ENCODE data around the gene EYS.

EYS gene

DNA sequence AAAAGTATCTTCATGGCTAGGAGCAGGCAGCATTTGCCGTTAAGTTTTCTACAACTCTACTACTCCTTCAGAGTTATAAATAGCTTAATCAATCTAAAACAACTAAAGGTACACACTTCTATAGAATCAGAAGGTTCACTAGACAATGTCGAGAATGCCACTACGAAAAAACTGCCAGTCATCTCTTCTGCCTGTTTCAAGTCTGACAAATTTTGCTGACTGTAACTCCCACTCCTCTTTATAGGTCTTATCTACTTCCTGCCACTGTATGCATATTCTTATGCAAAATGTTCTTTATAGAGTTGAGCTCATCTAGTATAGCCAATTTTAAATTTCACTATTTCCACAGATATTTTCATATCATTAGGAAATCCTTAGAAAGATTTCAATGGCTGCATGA, 160.1 kb downstream of the EYS start:
- H3K36me3 ChIP-seq (ENCODE audit: insufficient read depth), result no peaks in the 10 kb centered on the region
- H3K4me3 ChIP-seq (IDR thresholded peaks at IDR 0.05; ENCODE audit: insufficient read depth, low read depth, low read length), result no peak overlapping the region
- no peaks in the 10 kb centered on the region for H3K27me3 ChIP-seq (ENCODE audit: insufficient read depth, low read depth)
- no peaks in the 10 kb centered on the region for H4K20me1 ChIP-seq (ENCODE audit: insufficient read depth)
- no peaks in the 10 kb centered on the region for H3K79me2 ChIP-seq (ENCODE audit: insufficient read depth, low read depth)
- no peaks in the 10 kb centered on the region for H3K4me1 ChIP-seq (ENCODE audit: low read depth, poor library complexity, severe bottlenecking)
- TF ChIP-seq, protein P1, sequence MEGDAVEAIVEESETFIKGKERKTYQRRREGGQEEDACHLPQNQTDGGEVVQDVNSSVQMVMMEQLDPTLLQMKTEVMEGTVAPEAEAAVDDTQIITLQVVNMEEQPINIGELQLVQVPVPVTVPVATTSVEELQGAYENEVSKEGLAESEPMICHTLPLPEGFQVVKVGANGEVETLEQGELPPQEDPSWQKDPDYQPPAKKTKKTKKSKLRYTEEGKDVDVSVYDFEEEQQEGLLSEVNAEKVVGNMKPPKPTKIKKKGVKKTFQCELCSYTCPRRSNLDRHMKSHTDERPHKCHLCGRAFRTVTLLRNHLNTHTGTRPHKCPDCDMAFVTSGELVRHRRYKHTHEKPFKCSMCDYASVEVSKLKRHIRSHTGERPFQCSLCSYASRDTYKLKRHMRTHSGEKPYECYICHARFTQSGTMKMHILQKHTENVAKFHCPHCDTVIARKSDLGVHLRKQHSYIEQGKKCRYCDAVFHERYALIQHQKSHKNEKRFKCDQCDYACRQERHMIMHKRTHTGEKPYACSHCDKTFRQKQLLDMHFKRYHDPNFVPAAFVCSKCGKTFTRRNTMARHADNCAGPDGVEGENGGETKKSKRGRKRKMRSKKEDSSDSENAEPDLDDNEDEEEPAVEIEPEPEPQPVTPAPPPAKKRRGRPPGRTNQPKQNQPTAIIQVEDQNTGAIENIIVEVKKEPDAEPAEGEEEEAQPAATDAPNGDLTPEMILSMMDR (conservative IDR thresholded peaks at IDR 0.05; ENCODE audit: low read depth, low read length), result no peak
- H3K27ac ChIP-seq, result no peak overlapping the region
- H3K9ac ChIP-seq, result no peak overlapping the region
- H2AFZ ChIP-seq (ENCODE audit: low read depth), result no peak overlapping the region
- no peak overlapping the region for H3K4me2 ChIP-seq

DNA sequence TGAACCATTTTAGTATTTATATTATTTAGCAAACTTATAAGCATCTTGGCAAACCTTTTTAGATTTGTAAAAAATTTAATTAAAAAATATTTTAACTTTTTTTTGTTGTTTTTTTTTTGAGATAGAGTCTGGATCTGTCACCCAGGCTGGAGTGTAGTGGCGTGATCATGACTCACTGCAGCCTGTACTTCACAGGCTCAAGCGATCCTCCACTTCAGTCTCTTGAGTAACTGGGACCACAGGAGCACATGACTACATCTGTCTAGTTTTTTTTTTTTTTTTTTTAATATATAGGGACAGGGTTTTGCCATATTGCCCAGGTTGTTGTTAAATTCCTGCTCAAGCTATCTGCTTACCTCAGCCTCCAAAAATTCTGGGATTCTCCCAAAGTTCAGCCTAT, 161.1 kb downstream of the EYS start:
- H3K4me3 ChIP-seq (IDR thresholded peaks at IDR 0.05; ENCODE audit: insufficient read depth, low read depth, low read length), result no peak overlapping the region
- no peaks in the 10 kb centered on the region for H3K79me2 ChIP-seq (ENCODE audit: insufficient read depth, low read depth)
- no peaks in the 10 kb centered on the region for H4K20me1 ChIP-seq (ENCODE audit: insufficient read depth)
- H3K27me3 ChIP-seq (ENCODE audit: insufficient read depth, low read depth), result no peaks in the 10 kb centered on the region
- no peak overlapping the region for H3K27ac ChIP-seq
- no peaks in the 10 kb centered on the region for H3K36me3 ChIP-seq (ENCODE audit: insufficient read depth)
- no peak overlapping the region for H3K9ac ChIP-seq
- TF ChIP-seq, protein P1 (conservative IDR thresholded peaks at IDR 0.05; ENCODE audit: low read depth, low read length), result no peak
- H2AFZ ChIP-seq (ENCODE audit: low read depth), result no peak overlapping the region
- H3K4me2 ChIP-seq, result no peak overlapping the region
- no peaks in the 10 kb centered on the region for H3K4me1 ChIP-seq (ENCODE audit: low read depth, poor library complexity, severe bottlenecking)

DNA sequence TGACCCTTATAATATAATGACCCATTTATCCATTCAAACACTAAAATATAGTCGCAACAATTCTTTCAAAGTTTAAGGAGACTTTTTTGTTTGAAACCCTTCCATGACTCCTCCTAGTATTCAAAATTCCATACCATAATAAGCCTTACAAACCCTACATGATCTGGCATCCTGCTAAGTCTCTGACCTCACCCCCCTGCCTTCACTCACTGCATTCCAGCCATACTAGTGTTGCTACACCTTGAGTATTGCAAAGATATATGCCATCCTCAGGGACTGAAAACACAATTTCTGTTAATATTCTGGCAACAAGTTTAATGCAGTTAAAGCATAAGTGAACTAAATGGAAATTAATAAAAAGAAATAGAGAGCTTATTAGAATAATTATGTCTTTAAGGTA, 168.4 kb downstream of the EYS start:
- no peaks in the 10 kb centered on the region for H3K79me2 ChIP-seq (ENCODE audit: insufficient read depth, low read depth)
- H3K4me2 ChIP-seq, result no peak overlapping the region
- H3K4me3 ChIP-seq (IDR thresholded peaks at IDR 0.05; ENCODE audit: insufficient read depth, low read depth, low read length), result no peak overlapping the region
- no peaks in the 10 kb centered on the region for H3K4me1 ChIP-seq (ENCODE audit: low read depth, poor library complexity, severe bottlenecking)
- H4K20me1 ChIP-seq (ENCODE audit: insufficient read depth), result no peaks in the 10 kb centered on the region
- no peaks in the 10 kb centered on the region for H3K27me3 ChIP-seq (ENCODE audit: insufficient read depth, low read depth)
- no peak overlapping the region for H3K27ac ChIP-seq
- no peak overlapping the region for H3K9ac ChIP-seq
- no peaks in the 10 kb centered on the region for H3K36me3 ChIP-seq (ENCODE audit: insufficient read depth)
- no peak overlapping the region for H2AFZ ChIP-seq (ENCODE audit: low read depth)
- TF ChIP-seq, protein P1 (conservative IDR thresholded peaks at IDR 0.05; ENCODE audit: low read depth, low read length), result no peak

DNA sequence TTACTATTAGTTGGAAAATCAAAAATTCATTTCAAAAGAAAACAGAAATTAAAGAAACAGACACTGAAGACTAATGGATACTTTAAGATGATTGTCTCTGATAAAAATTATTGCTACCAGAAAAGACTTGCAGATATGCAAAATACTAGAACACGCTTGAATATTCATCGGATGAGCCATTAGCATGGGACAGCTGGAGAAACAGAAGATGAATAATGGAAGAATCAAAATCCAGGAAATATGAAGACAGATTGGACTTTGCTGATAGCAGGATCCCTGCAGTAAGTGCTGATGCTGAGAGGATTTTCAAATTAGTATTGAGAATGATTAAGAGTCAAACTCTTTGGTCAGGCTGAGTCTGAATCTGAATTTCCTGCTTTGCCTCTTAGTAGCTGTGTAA, 169.4 kb downstream of the EYS start:
- Histone ChIP-seq H3K79me2 (ENCODE audit: insufficient read depth, low read depth) (no peaks in the 10 kb centered on the region), H3K4me2 (no peak overlapping the region), H4K20me1 (ENCODE audit: insufficient read depth) (no peaks in the 10 kb centered on the region), H3K4me3 (IDR thresholded peaks at IDR 0.05; ENCODE audit: insufficient read depth, low read depth, low read length) (no peak overlapping the region), H3K4me1 (ENCODE audit: low read depth, poor library complexity, severe bottlenecking) (no peaks in the 10 kb centered on the region), H3K27me3 (ENCODE audit: insufficient read depth, low read depth) (no peaks in the 10 kb centered on the region), H3K27ac (no peak overlapping the region), H3K36me3 (ENCODE audit: insufficient read depth) (no peaks in the 10 kb centered on the region), H2AFZ (ENCODE audit: low read depth) (no peak overlapping the region), H3K9ac (no peak overlapping the region)
- TF ChIP-seq, protein P1 (conservative IDR thresholded peaks at IDR 0.05; ENCODE audit: low read depth, low read length), result no peak

DNA sequence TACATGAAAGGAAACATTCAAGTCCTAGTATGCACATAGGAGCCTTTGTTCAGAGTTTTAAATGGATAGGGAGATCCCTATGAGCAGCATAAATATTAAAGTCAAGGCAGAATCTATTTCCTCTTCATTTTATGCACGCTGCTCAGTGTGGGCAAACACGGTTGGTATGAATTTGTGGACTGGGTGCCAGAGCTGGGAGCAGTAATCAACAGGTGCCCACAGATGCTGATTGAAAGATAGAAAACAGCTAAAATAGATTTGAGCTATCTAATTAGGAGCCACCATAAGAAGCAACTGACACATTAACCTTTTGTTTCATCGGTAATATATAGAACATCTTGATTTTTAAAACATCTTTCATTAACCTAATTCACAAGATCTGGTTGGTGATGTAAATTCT, 175.5 kb downstream of the EYS start:
- Histone ChIP-seq H3K79me2 (ENCODE audit: insufficient read depth, low read depth) (no peaks in the 10 kb centered on the region), H3K4me2 (no peak overlapping the region), H3K27me3 (ENCODE audit: insufficient read depth, low read depth) (no peaks in the 10 kb centered on the region), H3K9ac (no peak overlapping the region), H2AFZ (ENCODE audit: low read depth) (no peak overlapping the region), H3K4me3 (IDR thresholded peaks at IDR 0.05; ENCODE audit: insufficient read depth, low read depth, low read length) (no peak overlapping the region), H4K20me1 (ENCODE audit: insufficient read depth) (no peaks in the 10 kb centered on the region), H3K27ac (no peak overlapping the region), H3K36me3 (ENCODE audit: insufficient read depth) (no peaks in the 10 kb centered on the region), H3K4me1 (ENCODE audit: low read depth, poor library complexity, severe bottlenecking) (no peaks in the 10 kb centered on the region)
- TF ChIP-seq, protein P1 (conservative IDR thresholded peaks at IDR 0.05; ENCODE audit: low read depth, low read length), result no peak
